Measurements from ENCODE around the gene TRPT1.

Gene TRPT1

GRCh38 chr11:64206457-64207255 is 19.3 kb downstream of the TRPT1 start, which contains the start of gene FERMT3:
Gene FERMT3, plus strand, starts transcription at chr11:64206721. Its CDS starts 644 bp downstream, at chr11:64207365.
- peak; percentile 61 to 79 (median 68) for DNase-seq

GRCh38 chr11:64204464-64204989 is 21.5 kb downstream of the TRPT1 start:
- DNase-seq = peak; percentile 93 to 94 (median 93)

GRCh38 chr11:64204080-64204440 is 21.9 kb downstream of the TRPT1 start:
- no peak for DNase-seq

- no peak for DNase-seq
Observed at GRCh38 chr11:64203421-64204079, 22.4 kb downstream of the TRPT1 start.

- DNase-seq = no peak
Observed at GRCh38 chr11:64202992-64203391, 23.0 kb downstream of the TRPT1 start.

GRCh38 chr11:64201543-64201942 is 24.4 kb downstream of the TRPT1 start:
- DNase-seq = no peak

- DNase-seq = peak in 1 of 3 donors; percentile 63
Observed at GRCh38 chr11:64198511-64198910, 27.5 kb downstream of the TRPT1 start.

GRCh38 chr11:64196626-64197025 is 29.4 kb downstream of the TRPT1 start:
- DNase-seq = peak; percentile 43 to 58 (median 53)

- peak; percentile 87 to 90 (median 89) for DNase-seq
Observed at GRCh38 chr11:64192434-64192833, 33.6 kb downstream of the TRPT1 start.

GRCh38 chr11:64186492-64187165 is 39.4 kb downstream of the TRPT1 start:
- DNase-seq = no peak

GRCh38 chr11:64185693-64186491 is 40.1 kb downstream of the TRPT1 start, which contains the start of gene STIP1:
Gene STIP1, plus strand, starts transcription at chr11:64186171. Its CDS starts 91 bp downstream, at chr11:64186262.
- peak; percentile 99 to 100 (median 100) for DNase-seq

GRCh38 chr11:64185175-64185692 is 40.8 kb downstream of the TRPT1 start:
- peak; percentile 81 to 85 (median 84) for DNase-seq

- no peak for DNase-seq
Observed at GRCh38 chr11:64183890-64184289, 42.1 kb downstream of the TRPT1 start.

GRCh38 chr11:64181506-64182411 is 44.2 kb downstream of the TRPT1 start:
- DNase-seq = peak; percentile 91 to 93 (median 93)

- DNase-seq = no peak
Observed at GRCh38 chr11:64180891-64181290, 45.1 kb downstream of the TRPT1 start.

- no peak for DNase-seq
Observed at GRCh38 chr11:64178951-64179639, 46.9 kb downstream of the TRPT1 start.

GRCh38 chr11:64178203-64178602 is 47.8 kb downstream of the TRPT1 start:
- DNase-seq = no peak

GRCh38 chr11:64176751-64177150 is 49.2 kb downstream of the TRPT1 start:
- DNase-seq = no peak
